ENCODE data around the gene TOMT.

GRCh38 chr11:72081184-72081644 lies 24.5 kb upstream of the TOMT start:
- no peak for TF ChIP-seq POLR2A (IDR thresholded peaks at IDR 0.05; ENCODE audit: low read depth, low read length)
- TF ChIP-seq TAF1 (IDR thresholded peaks at IDR 0.05; ENCODE audit: borderline replicate concordance, low read depth, low read length): no peak
- TF ChIP-seq POLR2AphosphoS5 (IDR thresholded peaks at IDR 0.05; ENCODE audit: low read depth, low read length): no peak

All from GM12892 (cell line).